Measurements from ENCODE around the gene SERP2.
A peak's percentile ranks its signal among the peaks of the same experiment; 100 is the strongest.

SERP2 gene

DNA sequence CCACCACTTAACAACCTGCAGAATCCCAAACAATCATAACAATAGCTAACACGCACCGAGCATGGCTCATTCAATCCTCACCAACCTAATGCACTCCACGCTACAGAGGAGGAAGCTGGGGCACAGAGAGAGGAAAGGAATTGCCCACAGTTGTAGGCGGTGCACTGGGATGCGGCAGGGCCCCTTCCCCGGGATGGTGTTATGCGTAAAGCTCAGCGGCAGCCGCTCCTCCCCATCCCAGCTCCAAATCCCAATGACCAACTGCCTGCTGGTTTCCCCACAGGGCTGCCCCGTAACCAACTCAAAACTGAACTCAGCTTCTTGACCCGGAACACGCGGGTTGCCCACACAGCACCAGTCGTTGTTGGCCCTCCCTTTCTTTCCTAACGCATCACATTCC, 42.2 kb downstream of the SERP2 start:
- no peak for DNase-seq

DNA sequence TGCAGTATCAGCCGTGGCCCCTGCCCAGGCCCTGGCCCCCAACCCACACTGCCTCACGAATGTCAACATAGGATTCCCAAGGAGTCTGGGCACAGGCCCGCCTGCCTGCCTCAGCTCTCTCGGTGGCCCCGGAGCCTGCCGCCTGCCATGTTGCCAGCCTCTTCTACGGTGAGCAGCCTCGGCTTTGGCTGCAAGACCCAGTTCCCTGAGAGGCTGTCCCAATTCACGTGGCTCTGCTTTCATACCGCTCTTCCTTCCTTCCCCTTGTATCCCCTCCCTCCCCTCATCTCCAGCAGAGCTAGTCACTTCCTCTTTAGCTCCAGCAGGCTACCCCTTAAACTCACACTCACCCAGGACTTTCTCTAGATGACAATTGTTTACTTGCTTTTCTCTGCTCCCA, 42.7 kb downstream of the SERP2 start:
- DNase-seq = no peak

DNA sequence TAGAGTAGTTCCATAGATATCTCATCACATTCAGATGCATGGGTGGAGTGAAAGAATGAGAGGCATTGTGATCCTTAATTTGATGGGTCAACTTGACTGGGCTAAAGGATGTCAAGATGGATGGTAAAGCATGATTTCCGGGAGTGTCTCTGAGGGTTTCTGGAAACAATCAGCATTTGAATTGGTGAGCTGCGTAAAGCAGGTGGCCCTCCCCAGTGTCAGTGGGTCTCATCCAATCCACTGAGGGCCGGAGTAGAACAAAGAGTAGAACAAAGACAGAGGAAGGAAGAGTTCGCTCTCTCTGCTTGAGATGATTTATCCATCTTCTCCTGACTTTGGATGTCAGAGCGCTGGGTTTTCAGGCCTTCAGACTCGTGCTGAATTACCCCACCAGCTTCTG, 43.1 kb downstream of the SERP2 start:
- no peak for DNase-seq

GRCh38 chr13:44417446-44417845, 43.8 kb downstream of the SERP2 start:
- no peak for DNase-seq

- no peak for DNase-seq
These were observed 44.3 kb downstream of the SERP2 start for GRCh38 chr13:44417876-44418275.

- no peak for DNase-seq
These were observed 47.0 kb downstream of the SERP2 start for GRCh38 chr13:44420376-44421220.

GRCh38 chr13:44421853-44422525, 48.4 kb downstream of the SERP2 start:
- DNase-seq = no peak

DNA sequence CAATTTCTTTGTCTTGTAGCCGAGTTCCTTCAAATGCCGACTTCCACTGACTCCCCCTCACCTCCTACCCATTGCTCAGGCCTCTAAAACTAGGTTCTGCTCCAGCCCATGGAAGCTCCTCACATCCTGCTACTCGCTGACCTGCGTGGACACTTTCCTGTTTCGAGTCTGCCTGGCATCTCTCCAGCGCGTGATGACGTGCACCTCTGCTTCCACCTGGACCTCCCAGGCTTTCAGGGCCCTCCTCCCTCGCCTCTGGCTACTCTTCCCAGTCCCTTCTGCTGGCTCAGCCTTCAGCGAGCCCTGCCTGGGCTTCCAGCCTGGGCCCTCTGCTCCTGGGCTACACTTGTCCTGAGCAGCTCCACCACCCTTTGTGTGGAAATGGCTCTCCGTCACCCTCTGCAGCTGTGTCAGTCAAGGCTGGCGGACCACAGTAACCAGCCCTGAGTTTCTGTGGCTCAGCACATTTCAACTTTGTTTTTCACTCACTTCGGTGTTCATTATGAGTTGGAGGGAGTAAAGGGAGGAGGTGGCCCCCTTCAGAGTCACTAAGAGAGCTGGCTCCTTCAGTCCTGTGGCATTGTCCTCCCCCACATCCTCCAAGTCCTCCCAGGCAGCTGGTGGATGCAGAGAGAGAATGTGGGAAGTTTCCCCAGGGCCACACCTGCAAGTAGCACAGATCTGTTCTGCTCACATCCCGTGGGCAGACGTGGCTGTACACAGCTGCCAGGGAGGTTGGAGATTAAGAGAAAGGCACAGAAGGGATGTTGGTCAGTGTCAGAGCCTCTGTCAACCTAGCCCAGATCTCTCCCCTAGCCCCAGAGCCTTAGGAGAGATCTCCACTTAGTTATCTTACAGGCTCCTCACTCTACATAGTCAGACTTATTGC, 49.4 kb downstream of the SERP2 start:
- DNase-seq = no peak

- no peak for DNase-seq
These were observed 50.2 kb downstream of the SERP2 start for GRCh38 chr13:44423824-44424223.

DNA sequence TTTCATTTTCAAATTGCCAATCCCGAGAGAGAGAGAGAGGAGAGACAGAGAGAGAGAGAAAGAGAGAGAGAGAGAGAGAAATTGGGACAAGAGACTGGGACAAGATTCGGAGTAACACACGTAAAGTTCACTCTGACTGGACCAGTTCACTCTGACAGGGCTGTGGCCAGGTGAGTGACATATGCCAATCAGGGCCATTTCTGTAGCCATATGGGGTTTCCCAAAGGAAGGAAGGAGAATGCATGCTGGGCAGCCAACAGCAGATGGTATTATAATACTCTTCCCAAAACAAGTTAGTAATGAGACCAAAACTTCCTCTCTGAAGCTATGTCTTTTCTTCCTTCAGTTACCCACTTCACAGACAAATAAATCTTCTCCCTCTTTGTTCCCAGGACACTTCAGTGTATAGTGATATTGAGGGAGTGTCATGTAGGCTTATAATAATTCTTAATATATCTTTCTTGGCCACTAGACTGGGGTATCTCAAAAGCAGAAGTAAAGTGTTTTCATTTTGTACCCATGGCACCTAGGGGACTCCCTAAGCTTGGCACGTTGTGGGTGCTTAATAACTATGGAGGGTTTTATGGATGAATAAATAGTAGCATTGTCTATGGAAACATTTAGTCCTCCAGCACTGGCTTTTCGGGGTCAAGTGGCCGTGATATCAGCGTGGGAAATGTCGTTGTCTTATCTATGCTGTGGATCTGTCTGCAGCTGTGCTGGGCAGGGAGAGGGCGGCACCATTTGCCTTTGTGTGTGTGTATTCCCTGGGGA, 51.6 kb downstream of the SERP2 start:
- no peak for DNase-seq

GRCh38 chr13:44425815-44426078, 52.1 kb downstream of the SERP2 start:
- DNase-seq = no peak

GRCh38 chr13:44426461-44426860, 52.8 kb downstream of the SERP2 start:
- DNase-seq = no peak

- no peak for DNase-seq
These were observed 55.7 kb downstream of the SERP2 start for GRCh38 chr13:44429311-44429710.

DNA sequence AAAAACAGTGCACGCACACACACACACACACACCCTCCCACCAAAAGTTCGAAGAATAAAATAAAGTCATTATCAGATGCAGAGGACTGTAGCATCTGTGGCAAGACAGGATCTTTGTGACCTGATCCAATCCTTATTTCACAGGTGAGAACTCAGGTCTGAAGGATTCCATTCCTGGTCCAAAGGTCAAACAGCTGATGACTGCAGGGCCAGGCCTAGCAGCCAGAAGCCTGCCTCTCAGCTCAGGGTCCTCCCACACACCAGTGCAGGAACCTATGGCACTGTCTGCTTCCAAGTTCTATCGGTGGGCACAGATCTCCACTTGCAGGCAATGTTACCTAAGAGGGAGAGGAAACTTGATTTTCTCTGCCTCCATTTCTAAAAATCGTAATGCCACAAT, 57.5 kb downstream of the SERP2 start:
- DNase-seq = no peak

GRCh38 chr13:44432650-44433049, 59.0 kb downstream of the SERP2 start:
- DNase-seq = no peak

- DNase-seq = no peak
These were observed 60.5 kb downstream of the SERP2 start for GRCh38 chr13:44433863-44434765.

DNA sequence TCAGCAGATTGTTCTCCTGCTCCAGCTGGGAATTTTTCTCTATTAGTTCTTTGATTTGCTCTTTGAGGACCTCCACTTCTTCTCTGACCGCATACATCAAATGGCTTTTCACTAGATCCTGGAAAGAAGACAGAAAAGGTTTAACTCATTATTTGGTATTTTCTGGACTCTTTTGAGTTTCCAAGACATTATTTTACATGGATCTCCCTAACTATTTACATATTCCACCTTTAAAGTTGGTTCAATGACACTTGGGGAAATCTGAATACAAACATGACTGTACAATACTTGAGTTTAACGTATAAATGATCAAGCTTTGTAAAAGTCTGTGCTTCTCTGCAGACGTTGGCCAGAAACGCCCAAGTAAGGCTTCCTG, 61.1 kb downstream of the SERP2 start:
- DNase-seq = no peak

DNA sequence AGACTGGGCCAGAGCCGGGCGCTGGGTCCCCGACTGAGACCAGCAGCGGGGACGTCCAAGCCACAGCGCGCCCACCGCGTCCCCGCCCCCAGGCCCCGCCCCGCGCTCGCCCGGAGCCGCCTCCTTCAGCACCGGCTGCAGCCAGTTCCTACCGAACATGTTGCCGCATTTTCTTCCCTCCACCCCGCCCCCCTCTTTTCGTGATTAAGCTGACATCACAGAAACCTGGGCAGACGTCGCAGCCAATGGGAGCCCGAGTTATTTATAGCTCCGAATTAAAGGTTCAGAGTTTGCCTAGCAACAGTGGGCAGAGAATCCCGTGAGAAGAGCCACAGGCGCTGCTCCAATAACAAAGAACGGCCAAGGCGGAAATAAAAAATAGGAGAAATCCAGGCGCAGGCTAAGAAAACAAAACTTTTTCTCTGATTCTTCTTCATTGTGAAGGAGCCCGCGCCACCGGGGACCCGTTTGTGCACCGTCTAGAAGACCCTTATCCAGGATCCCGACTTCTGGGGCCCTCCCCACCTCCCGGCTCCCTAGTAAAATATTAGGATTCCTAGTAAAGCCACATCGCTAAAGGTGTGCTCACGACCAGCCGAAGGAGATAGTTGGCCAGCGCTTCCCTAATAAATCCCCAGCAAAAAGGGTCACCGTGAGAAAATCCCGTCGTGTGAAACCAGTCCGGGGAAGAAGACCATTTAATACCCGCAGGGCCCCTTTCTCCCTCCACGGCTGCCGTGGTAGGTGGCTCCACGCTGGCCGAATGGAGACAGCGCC, 61.7 kb downstream of the SERP2 start:
- DNase-seq = peak; percentile 94

DNA sequence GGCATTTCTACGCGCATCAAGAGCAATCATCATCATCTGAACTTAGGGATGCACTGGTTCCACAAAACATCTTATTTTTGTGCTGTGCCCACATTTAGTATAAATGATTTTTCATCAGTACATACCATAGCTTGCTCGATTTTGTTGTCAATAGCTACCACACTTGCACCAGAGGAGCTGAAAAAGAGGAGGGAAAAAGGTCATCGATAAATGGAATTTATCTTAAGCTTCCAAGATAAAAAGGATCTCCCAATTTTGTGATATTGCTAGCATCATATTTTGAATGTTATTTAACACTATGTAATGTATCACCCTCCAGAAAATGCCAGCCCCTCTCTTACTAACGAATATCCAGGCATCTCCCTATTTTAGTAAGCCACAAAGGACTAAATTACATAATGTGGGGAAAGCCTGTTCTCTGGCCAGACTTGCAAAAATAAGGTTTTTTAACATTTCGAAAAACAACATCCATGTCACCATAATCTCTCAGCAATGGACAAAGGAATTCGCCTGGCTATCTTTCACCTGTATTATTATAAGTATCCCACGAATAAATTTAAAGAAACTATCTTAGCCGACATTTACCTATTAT, 62.4 kb downstream of the SERP2 start:
- DNase-seq = no peak

DNA sequence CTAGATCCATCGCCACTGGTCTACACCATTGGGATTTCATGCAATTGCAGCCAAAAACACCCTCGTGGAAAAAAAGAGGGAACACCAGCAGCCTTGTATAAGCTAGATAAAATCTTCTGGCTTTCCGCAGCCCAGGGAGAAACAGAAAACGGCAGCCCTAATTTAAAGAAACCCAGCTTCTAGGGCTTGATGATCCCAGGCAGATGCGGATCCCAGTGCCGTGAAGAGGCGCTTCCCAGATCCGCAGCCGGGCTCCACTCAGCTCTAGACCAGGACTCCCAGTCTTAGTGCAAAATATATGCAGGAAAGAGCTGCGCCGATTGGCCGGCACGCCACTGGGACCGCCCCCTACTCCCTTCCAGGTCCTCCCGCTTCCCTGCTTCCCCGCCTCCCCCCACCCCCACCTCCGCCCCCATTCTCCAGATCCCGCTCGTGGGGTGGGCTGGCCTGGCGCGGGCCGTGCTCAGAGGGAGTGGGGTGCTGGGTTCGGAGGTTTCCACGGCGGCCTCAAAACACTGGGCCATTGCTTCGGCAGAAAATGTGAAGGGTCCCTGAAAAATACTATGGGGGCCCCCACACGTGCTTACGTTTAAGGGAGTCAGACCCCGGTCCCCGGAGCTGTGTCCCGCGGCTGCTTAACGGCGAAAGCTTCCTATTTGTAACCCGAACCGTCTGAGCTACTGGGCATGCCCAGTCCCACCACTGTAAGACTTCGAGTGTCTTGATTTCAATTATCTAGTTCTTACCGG, 63.1 kb downstream of the SERP2 start:
- DNase-seq = peak; percentile 83

Measured in NCI-H1694 (cell line).